ENCODE results near the gene UPK3A. TPM values are rescaled to one million over a fixed set of nuclear protein-coding genes. Genes with fewer than 3 reads are reported as not detected.

Gene UPK3A
- total RNA-seq, 1 donor from 2014 or later, result not detected

- Mint-ChIP-seq H3K4me1 (ENCODE audit: low read depth) (peaks cover 42% of the 10 kb centered on the region), H3K27ac (ENCODE audit: unreplicated experiment) (no peak overlapping the region), H3K4me3 (ENCODE audit: unreplicated experiment) (no peak overlapping the region)
Measured at GRCh38 chr22:45314054-45314721, 29.4 kb downstream of the UPK3A start.

GRCh38 chr22:45314786-45315185 is 30.0 kb downstream of the UPK3A start:
- H3K4me3 Mint-ChIP-seq (ENCODE audit: unreplicated experiment), result no peak overlapping the region
- no peaks in the 10 kb centered on the region for H3K27me3 Mint-ChIP-seq (ENCODE audit: low read depth)
- H3K9me3 Mint-ChIP-seq (ENCODE audit: low read depth), result no peaks in the 10 kb centered on the region

More at GRCh38 chr22:45314054-45314721, 29.4 kb downstream of the UPK3A start:
- Mint-ChIP-seq H3K9me3 (ENCODE audit: low read depth) (no peaks in the 10 kb centered on the region), H3K36me3 (ENCODE audit: low read depth) (peaks cover 1% of the 10 kb centered on the region), H3K27me3 (ENCODE audit: low read depth) (no peaks in the 10 kb centered on the region)
- no peak for DNase-seq (ENCODE audit: low spot score)
- TF ChIP-seq CTCF (IDR thresholded peaks at IDR 0.05), result no peak

GRCh38 chr22:45316796-45317526 is 32.2 kb downstream of the UPK3A start:
- Mint-ChIP-seq H3K4me1 (ENCODE audit: low read depth) (peaks cover 38% of the 10 kb centered on the region), H3K36me3 (ENCODE audit: low read depth) (no peaks in the 10 kb centered on the region), H3K27me3 (ENCODE audit: low read depth) (no peaks in the 10 kb centered on the region), H3K9me3 (ENCODE audit: low read depth) (no peaks in the 10 kb centered on the region), H3K27ac (ENCODE audit: unreplicated experiment) (peak overlapping the region; percentile 98), H3K4me3 (ENCODE audit: unreplicated experiment) (no peak overlapping the region)
- DNase-seq (ENCODE audit: low spot score), result no peak
- no peak for TF ChIP-seq CTCF (IDR thresholded peaks at IDR 0.05)

More at GRCh38 chr22:45314786-45315185, 30.0 kb downstream of the UPK3A start:
- TF ChIP-seq CTCF (IDR thresholded peaks at IDR 0.05), result no peak
- Mint-ChIP-seq H3K4me1 (ENCODE audit: low read depth) (peaks cover 45% of the 10 kb centered on the region), H3K36me3 (ENCODE audit: low read depth) (peaks cover 1% of the 10 kb centered on the region), H3K27ac (ENCODE audit: unreplicated experiment) (no peak overlapping the region)
- DNase-seq (ENCODE audit: low spot score), result no peak

GRCh38 chr22:45317551-45318167 is 32.9 kb downstream of the UPK3A start:
- TF ChIP-seq CTCF (IDR thresholded peaks at IDR 0.05), result peak; percentile 68
- Mint-ChIP-seq H3K36me3 (ENCODE audit: low read depth) (peaks cover 1% of the 10 kb centered on the region), H3K9me3 (ENCODE audit: low read depth) (no peaks in the 10 kb centered on the region), H3K4me1 (ENCODE audit: low read depth) (peaks cover 38% of the 10 kb centered on the region), H3K27me3 (ENCODE audit: low read depth) (no peaks in the 10 kb centered on the region), H3K4me3 (ENCODE audit: unreplicated experiment) (peak overlapping the region; percentile 10), H3K27ac (ENCODE audit: unreplicated experiment) (peak overlapping the region; percentile 98)
- DNase-seq (ENCODE audit: low spot score), result no peak

GRCh38 chr22:45318168-45318557 is 33.4 kb downstream of the UPK3A start:
- no peak for TF ChIP-seq CTCF (IDR thresholded peaks at IDR 0.05)
- no peaks in the 10 kb centered on the region for H3K9me3 Mint-ChIP-seq (ENCODE audit: low read depth)
- peaks cover 2% of the 10 kb centered on the region for H3K36me3 Mint-ChIP-seq (ENCODE audit: low read depth)
- peak overlapping the region; percentile 59 for H3K4me3 Mint-ChIP-seq (ENCODE audit: unreplicated experiment)
- H3K4me1 Mint-ChIP-seq (ENCODE audit: low read depth), result peaks cover 38% of the 10 kb centered on the region
- peak overlapping the region; percentile 98 for H3K27ac Mint-ChIP-seq (ENCODE audit: unreplicated experiment)
- no peak for DNase-seq (ENCODE audit: low spot score)
- H3K27me3 Mint-ChIP-seq (ENCODE audit: low read depth), result no peaks in the 10 kb centered on the region
